HCT116 (cell line): ENCODE results near the gene RASL10A. TPM values are rescaled to one million over a fixed set of nuclear protein-coding genes. Genes with fewer than 3 reads are reported as not detected.

Experiments used
- ATAC-seq: fragments of 200-7000 bp; cut with Tn5 transposase; 2 replicates; pipeline ENCODE4 v1.9.1; 2020; ENCODE audit warnings: mild to moderate bottlenecking, moderate library complexity
- BruUV-seq: library from RNA; stranded (reverse); fragments of 400-500 nt; replicated peaks from 2 replicates; lab custom pipeline; 2021; lab: Mats Ljungman, UMichigan
- CTCF ChIA-PET: fragments of 300-600 bp; sonication (Branson Sonifier 250); formaldehyde crosslinking; loops from one replicate; lab custom pipeline; 2021; ENCODE audit warnings: antibody characterized with exemption; lab: Charles Lee
- POLR2A ChIA-PET: fragments of 300-600, 350-600 bp; sonication (Branson Sonifier 250); formaldehyde crosslinking; loops from one replicate; lab custom pipeline; 2021; ENCODE audit warnings: antibody characterized with exemption; lab: Charles Lee
- RAD21 ChIA-PET, 2 experiments: fragments of 300-600 bp; sonication (Branson Sonifier 250); formaldehyde crosslinking; loops; one replicate each; lab custom pipeline; 2023; ENCODE audit warnings: low total read pairs in 2 of 2; ENCODE audit not compliant: uncharacterized antibody in 2 of 2, unreplicated experiment in 2 of 2, low non-redundant PET in 1 of 2; lab: Charles Lee
- DNase-seq: peaks from one replicate; pipeline ENCODE4 v3.0.0-alpha.2; 2010; ENCODE audit warnings: low read depth, low spot score
- H2AFZ ChIP-seq: fragments of 200-600 bp; shearing (Covaris generic), sonication (generic); 2 replicates; pipeline ENCODE4 v1.6.1; 2017; ENCODE audit warnings: low read depth, mixed run types, mixed read lengths, antibody characterized with exemption, low read length; ENCODE audit not compliant: poor library complexity, severe bottlenecking
- H3K27ac ChIP-seq: 2 replicates; pipeline ENCODE4 v1.5.1; 2012; ENCODE audit warnings: low read depth, low read length
- H3K27me3 ChIP-seq: fragments of 200-600 bp; sonication (generic); 2 replicates; pipeline ENCODE4 v1.6.1; 2016; ENCODE audit warnings: mixed run types, low read length, mixed read lengths; ENCODE audit not compliant: insufficient read depth
- H3K36me3 ChIP-seq, 2 experiments: fragments of 200-500 bp in 1 of 2; fragments of 200-600 bp in 1 of 2; sonication (Bioruptor generic) in 1 of 2; sonication (generic) in 1 of 2; 2 replicates each; pipeline versions ENCODE4 v1.5.1 to v1.6.1; 2014 to 2016; ENCODE audit warnings: low read length in 2 of 2, inconsistent platforms in 1 of 2, mixed read lengths in 1 of 2, mixed run types in 1 of 2; ENCODE audit not compliant: insufficient read depth in 2 of 2, control insufficient read depth in 1 of 2
- H3K4me1 ChIP-seq, 2 experiments: fragments of 200-600 bp in 1 of 2; sonication (generic) in 1 of 2; 2 replicates each; pipeline versions ENCODE4 v1.5.1 to v1.6.1; 2012 to 2017; ENCODE audit warnings: low read length in 2 of 2, inconsistent platforms in 1 of 2, mild to moderate bottlenecking in 1 of 2, mixed read lengths in 1 of 2, mixed run types in 1 of 2, moderate library complexity in 1 of 2; ENCODE audit not compliant: insufficient read depth in 2 of 2, control insufficient read depth in 1 of 2
- H3K4me2 ChIP-seq: fragments of 200-600 bp; sonication (generic); 2 replicates; pipeline ENCODE4 v1.6.1; 2017; ENCODE audit warnings: mixed run types, low read length, mixed read lengths
- H3K4me3 ChIP-seq, 2 experiments: fragments of 200-600 bp in 1 of 2; sonication (generic) in 1 of 2; replicated peaks in 1 of 2; 2 replicates each; pipeline ENCODE4 v1.5.1; 2011 to 2016; ENCODE audit warnings: low read length in 2 of 2, control low read depth in 1 of 2, low read depth in 1 of 2, mild to moderate bottlenecking in 1 of 2, mixed read lengths in 1 of 2, mixed run types in 1 of 2
- H3K79me2 ChIP-seq: fragments of 200-600 bp; sonication (generic); 2 replicates; pipeline ENCODE4 v1.6.1; 2017; ENCODE audit warnings: mild to moderate bottlenecking, mixed run types, low read length, moderate library complexity, mixed read lengths; ENCODE audit not compliant: insufficient read depth
- H3K9ac ChIP-seq: fragments of 200-600 bp; sonication (generic); 2 replicates; pipeline ENCODE4 v1.6.1; 2016; ENCODE audit warnings: low read length, mixed read lengths
- H3K9me2 ChIP-seq: fragments of 200-600 bp; sonication (generic), shearing (Covaris generic); 2 replicates; pipeline ENCODE4 v1.6.1; 2017; ENCODE audit warnings: mixed run types, mild to moderate bottlenecking, moderate library complexity; ENCODE audit not compliant: insufficient read depth
- H3K9me3 ChIP-seq, 2 experiments: fragments of 200-500 bp in 1 of 2; fragments of 200-600 bp in 1 of 2; sonication (Bioruptor generic) in 1 of 2; sonication (generic) in 1 of 2; 2 replicates each; pipeline ENCODE4 v1.6.1; 2014 to 2017; ENCODE audit warnings: low read length in 2 of 2, mixed read lengths in 2 of 2, inconsistent platforms in 1 of 2, low read depth in 1 of 2, mild to moderate bottlenecking in 1 of 2, mixed run types in 1 of 2, moderate library complexity in 1 of 2; ENCODE audit not compliant: control insufficient read depth in 1 of 2, insufficient read depth in 1 of 2
- H4K20me1 ChIP-seq: fragments of 200-600 bp; sonication (generic), shearing (Covaris generic); 2 replicates; pipeline ENCODE4 v1.6.1; 2017; ENCODE audit warnings: mixed run types, mild to moderate bottlenecking, moderate library complexity; ENCODE audit not compliant: insufficient read depth
- CBX3 ChIP-seq: IDR thresholded peaks from 2 replicates; pipeline ENCODE4 v1.6.1; 2012; ENCODE audit warnings: low read depth
- EGR1 ChIP-seq: IDR thresholded peaks from 2 replicates; pipeline ENCODE4 v1.6.1; 2012; ENCODE audit warnings: low read depth
- ELF1 ChIP-seq: IDR thresholded peaks from 2 replicates; pipeline ENCODE4 v1.6.1; 2012; ENCODE audit warnings: low read depth, borderline replicate concordance
- EZH2 ChIP-seq: fragments of 200-600 bp; sonication (generic); IDR thresholded peaks from 2 replicates; pipeline ENCODE4 v1.6.1; 2017; ENCODE audit warnings: antibody characterized with exemption, mixed run types
- FOSL1 ChIP-seq: IDR thresholded peaks from 2 replicates; pipeline ENCODE4 v1.6.1; 2012; ENCODE audit warnings: low read depth
- RAD21 ChIP-seq: IDR thresholded peaks from 2 replicates; pipeline ENCODE4 v1.6.1; 2012; ENCODE audit warnings: low read depth, mild to moderate bottlenecking
- ZFX ChIP-seq: fragments of 450-650 bp; IDR thresholded peaks from 2 replicates; pipeline ENCODE4 v1.6.1; 2017
- ZNF274 ChIP-seq: fragments of 200-500 bp; sonication (Bioruptor generic); IDR thresholded peaks from 2 replicates; pipeline ENCODE4 v1.6.1; 2014; ENCODE audit warnings: mild to moderate bottlenecking, low read depth, low read length, inconsistent platforms
- intact Hi-C: fragments of 100-400 bp; cut with micrococcal nuclease; formaldehyde crosslinking; loops from 2 replicates; pipeline ENCODE4 v1.10.0; 2022
- total RNA-seq: library from RNA; stranded (reverse); gene quantifications from one replicate; pipeline ENCODE4 v1.2.1, GENCODE V29; 2021; ENCODE audit not compliant: unreplicated experiment
- TF ChIP-seq, protein P1 (sequence below): IDR thresholded peaks from 2 replicates; pipeline ENCODE4 v1.6.1; 2012
- TF ChIP-seq, protein P2 (sequence below), 3 experiments: fragments of 200-600 bp in 1 of 3; sonication (generic) in 1 of 3; IDR thresholded peaks in 2 of 3; conservative IDR thresholded peaks in 1 of 3; 2 replicates each; pipeline ENCODE4 v1.5.1; 2012 to 2017; ENCODE audit warnings: low read depth in 2 of 3, low read length in 2 of 3, antibody characterized with exemption in 1 of 3, borderline replicate concordance in 1 of 3, control low read depth in 1 of 3, mild to moderate bottlenecking in 1 of 3, mixed read lengths in 1 of 3, mixed run types in 1 of 3, moderate library complexity in 1 of 3; ENCODE audit not compliant: insufficient read depth in 1 of 3
- TF ChIP-seq, protein P3 (sequence below): IDR thresholded peaks from 2 replicates; pipeline ENCODE4 v1.6.1; 2012; ENCODE audit warnings: low read depth
- TF ChIP-seq, protein P4 (sequence below): IDR thresholded peaks from 2 replicates; pipeline ENCODE4 v1.6.1; 2011; ENCODE audit warnings: mild to moderate bottlenecking, low read length, moderate library complexity; ENCODE audit not compliant: insufficient replicate concordance; ENCODE audit errors: extremely low read depth

The RASL10A gene
- total RNA-seq, 1 experiment from 2014 or later = 0.96 TPM

DNA sequence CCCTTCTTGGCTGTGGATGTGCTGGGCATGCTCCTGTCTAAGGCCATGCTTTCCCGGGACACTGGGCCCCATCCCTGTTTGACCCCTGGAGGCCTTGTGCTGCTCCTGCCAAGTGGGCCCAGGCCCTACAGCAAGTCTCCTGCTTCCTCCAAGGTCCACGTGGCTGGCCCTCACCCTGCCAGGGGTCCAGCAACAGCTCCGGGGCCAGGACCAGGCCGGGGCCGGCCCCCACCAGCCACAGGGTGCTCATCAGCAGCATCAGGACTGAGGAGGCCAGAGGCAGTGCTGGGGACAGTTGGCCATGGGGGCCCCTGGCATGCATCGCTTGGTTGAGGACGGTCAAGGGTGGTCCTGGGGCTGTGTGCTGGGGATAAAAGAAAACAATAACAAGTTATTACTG, 50.2 kb downstream of the RASL10A start:
- no TSS peak for BruUV-seq
- no peak for TF ChIP-seq CBX3
- TF ChIP-seq ELF1 = no peak
- TF ChIP-seq FOSL1 = no peak
- TF ChIP-seq, protein P1, sequence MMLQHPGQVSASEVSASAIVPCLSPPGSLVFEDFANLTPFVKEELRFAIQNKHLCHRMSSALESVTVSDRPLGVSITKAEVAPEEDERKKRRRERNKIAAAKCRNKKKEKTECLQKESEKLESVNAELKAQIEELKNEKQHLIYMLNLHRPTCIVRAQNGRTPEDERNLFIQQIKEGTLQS = no peak
- no peak for TF ChIP-seq EZH2
- Histone ChIP-seq H3K4me3 (no peak overlapping the region), H3K27me3 (no peaks in the 10 kb centered on the region), H3K9me2 (no peaks in the 10 kb centered on the region), H3K79me2 (peaks cover 51% of the 10 kb centered on the region), H3K27ac (no peak overlapping the region; the same call in 1 of the 2 replicates), H3K4me2 (no peak overlapping the region), H3K36me3 (peaks cover 12 to 37% of the 10 kb centered on the region in 2 experiments), H2AFZ (no peak overlapping the region), H3K9me3 (no peaks in the 10 kb centered on the region), H4K20me1 (peaks cover 15% of the 10 kb centered on the region; the same call in 1 of the 2 replicates), H3K4me1 (peaks cover 12 to 25% of the 10 kb centered on the region in 2 experiments), H3K9ac (no peak overlapping the region)
- ATAC-seq (no peak), DNase-seq (no peak)
- intact Hi-C loops = no loop called here
- POLR2A ChIA-PET = no interaction called here
- CTCF ChIA-PET = no interaction called here
- RAD21 ChIA-PET = no interaction called here

DNA sequence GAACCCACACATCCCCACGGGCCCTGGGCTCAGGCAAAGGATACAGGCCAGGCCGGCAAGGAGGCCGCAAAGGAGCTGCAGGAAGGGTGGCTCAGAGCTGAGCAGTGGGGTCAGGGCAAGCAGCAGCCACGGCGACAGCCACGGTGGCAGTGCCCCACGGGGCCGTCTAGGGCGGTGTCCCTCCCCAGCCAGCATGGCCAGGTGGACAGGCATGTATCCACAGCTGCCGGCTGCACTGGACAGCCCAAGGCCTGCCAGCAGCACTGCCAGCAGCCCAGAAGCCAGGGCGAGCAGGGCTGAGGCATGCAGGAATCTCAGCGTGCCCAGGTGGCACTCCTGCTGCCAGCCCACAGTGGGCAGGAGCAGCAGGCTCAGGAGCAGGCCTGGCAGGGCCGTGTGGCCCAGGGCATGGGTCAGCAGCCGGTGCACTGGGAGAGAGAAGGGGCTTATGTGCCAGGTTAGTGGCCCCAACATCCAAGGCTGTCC, 51.7 kb downstream of the RASL10A start:
- no peak overlapping the region for H3K9ac ChIP-seq
- H2AFZ ChIP-seq = no peak overlapping the region
- H3K9me2 ChIP-seq = no peaks in the 10 kb centered on the region
- intact Hi-C loops = no loop called here
- no TSS peak for BruUV-seq
- no peak overlapping the region; the same call in 1 of the 2 replicates for H3K27ac ChIP-seq
- POLR2A ChIA-PET = no interaction called here
- DNase-seq (no peak), ATAC-seq (no peak)
- H3K27me3 ChIP-seq = no peaks in the 10 kb centered on the region
- H3K79me2 ChIP-seq = peaks cover 37% of the 10 kb centered on the region
- CTCF ChIA-PET = no interaction called here
- H4K20me1 ChIP-seq = peaks cover under 1% of the 10 kb centered on the region; the same call in 1 of the 2 replicates
- no peak overlapping the region for H3K4me2 ChIP-seq
- H3K4me3 ChIP-seq = no peak overlapping the region
- H3K36me3 ChIP-seq = peaks cover 8 to 22% of the 10 kb centered on the region in 2 experiments; a peak in 3 of 4 replicates
- RAD21 ChIA-PET = no interaction called here
- no peaks in the 10 kb centered on the region for H3K9me3 ChIP-seq
- H3K4me1 ChIP-seq = peaks cover 3 to 12% of the 10 kb centered on the region in 2 experiments; a peak in 2 of 4 replicates
- TF ChIP-seq, protein P2, sequence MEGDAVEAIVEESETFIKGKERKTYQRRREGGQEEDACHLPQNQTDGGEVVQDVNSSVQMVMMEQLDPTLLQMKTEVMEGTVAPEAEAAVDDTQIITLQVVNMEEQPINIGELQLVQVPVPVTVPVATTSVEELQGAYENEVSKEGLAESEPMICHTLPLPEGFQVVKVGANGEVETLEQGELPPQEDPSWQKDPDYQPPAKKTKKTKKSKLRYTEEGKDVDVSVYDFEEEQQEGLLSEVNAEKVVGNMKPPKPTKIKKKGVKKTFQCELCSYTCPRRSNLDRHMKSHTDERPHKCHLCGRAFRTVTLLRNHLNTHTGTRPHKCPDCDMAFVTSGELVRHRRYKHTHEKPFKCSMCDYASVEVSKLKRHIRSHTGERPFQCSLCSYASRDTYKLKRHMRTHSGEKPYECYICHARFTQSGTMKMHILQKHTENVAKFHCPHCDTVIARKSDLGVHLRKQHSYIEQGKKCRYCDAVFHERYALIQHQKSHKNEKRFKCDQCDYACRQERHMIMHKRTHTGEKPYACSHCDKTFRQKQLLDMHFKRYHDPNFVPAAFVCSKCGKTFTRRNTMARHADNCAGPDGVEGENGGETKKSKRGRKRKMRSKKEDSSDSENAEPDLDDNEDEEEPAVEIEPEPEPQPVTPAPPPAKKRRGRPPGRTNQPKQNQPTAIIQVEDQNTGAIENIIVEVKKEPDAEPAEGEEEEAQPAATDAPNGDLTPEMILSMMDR (IDR thresholded peaks at IDR 0.05 in 2 of 3, conservative IDR thresholded peaks at IDR 0.05 in 1 of 3; ENCODE audit: borderline replicate concordance in 1 of 3, insufficient read depth in 1 of 3, low read depth in 2 of 3, low read length in 2 of 3) = no peak
- TF ChIP-seq ZNF274 = no peak
- TF ChIP-seq, protein P3, sequence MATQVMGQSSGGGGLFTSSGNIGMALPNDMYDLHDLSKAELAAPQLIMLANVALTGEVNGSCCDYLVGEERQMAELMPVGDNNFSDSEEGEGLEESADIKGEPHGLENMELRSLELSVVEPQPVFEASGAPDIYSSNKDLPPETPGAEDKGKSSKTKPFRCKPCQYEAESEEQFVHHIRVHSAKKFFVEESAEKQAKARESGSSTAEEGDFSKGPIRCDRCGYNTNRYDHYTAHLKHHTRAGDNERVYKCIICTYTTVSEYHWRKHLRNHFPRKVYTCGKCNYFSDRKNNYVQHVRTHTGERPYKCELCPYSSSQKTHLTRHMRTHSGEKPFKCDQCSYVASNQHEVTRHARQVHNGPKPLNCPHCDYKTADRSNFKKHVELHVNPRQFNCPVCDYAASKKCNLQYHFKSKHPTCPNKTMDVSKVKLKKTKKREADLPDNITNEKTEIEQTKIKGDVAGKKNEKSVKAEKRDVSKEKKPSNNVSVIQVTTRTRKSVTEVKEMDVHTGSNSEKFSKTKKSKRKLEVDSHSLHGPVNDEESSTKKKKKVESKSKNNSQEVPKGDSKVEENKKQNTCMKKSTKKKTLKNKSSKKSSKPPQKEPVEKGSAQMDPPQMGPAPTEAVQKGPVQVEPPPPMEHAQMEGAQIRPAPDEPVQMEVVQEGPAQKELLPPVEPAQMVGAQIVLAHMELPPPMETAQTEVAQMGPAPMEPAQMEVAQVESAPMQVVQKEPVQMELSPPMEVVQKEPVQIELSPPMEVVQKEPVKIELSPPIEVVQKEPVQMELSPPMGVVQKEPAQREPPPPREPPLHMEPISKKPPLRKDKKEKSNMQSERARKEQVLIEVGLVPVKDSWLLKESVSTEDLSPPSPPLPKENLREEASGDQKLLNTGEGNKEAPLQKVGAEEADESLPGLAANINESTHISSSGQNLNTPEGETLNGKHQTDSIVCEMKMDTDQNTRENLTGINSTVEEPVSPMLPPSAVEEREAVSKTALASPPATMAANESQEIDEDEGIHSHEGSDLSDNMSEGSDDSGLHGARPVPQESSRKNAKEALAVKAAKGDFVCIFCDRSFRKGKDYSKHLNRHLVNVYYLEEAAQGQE = no peak
- TF ChIP-seq, protein P4, sequence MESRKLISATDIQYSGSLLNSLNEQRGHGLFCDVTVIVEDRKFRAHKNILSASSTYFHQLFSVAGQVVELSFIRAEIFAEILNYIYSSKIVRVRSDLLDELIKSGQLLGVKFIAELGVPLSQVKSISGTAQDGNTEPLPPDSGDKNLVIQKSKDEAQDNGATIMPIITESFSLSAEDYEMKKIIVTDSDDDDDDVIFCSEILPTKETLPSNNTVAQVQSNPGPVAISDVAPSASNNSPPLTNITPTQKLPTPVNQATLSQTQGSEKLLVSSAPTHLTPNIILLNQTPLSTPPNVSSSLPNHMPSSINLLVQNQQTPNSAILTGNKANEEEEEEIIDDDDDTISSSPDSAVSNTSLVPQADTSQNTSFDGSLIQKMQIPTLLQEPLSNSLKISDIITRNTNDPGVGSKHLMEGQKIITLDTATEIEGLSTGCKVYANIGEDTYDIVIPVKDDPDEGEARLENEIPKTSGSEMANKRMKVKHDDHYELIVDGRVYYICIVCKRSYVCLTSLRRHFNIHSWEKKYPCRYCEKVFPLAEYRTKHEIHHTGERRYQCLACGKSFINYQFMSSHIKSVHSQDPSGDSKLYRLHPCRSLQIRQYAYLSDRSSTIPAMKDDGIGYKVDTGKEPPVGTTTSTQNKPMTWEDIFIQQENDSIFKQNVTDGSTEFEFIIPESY = no peak
- no peak for TF ChIP-seq ELF1
- TF ChIP-seq ZFX = no peak
- no peak for TF ChIP-seq RAD21
- TF ChIP-seq EGR1 = no peak
- TF ChIP-seq FOSL1 = no peak
- no peak for TF ChIP-seq CBX3
